A673 (cell line): Measurements from ENCODE around the gene MDGA2.

Experiments
- CTCF ChIP-seq: fragments of 300-800, 200-600 bp; sonication (generic); conservative IDR thresholded peaks from 2 replicates; pipeline ENCODE4 v1.5.1; 2017; ENCODE audit warnings: low read depth, mild to moderate bottlenecking, antibody characterized with exemption, low read length, moderate library complexity, mixed read lengths
- EZH2 ChIP-seq: fragments of 200-600 bp; sonication (generic); IDR thresholded peaks from 2 replicates; pipeline ENCODE4 v1.6.1; 2017; ENCODE audit warnings: borderline replicate concordance, low read depth, mild to moderate bottlenecking, mixed read lengths, antibody characterized with exemption, low read length; ENCODE audit not compliant: poor library complexity, severe bottlenecking

GRCh38 chr14:47662466-47662865, 12.9 kb downstream of the MDGA2 start:
- TF ChIP-seq CTCF (no peak), EZH2 (no peak)
